Smooth muscle cell of the brain vasculature (primary cell): ENCODE results near the gene CIB2.

Experiments
- DNase-seq: peaks from one replicate; pipeline ENCODE4 v3.0.0-alpha.2; 2012; ENCODE audit warnings: low read depth, low spot score

Gene CIB2

GRCh38 chr15:78107471-78107870 is 23.8 kb downstream of the CIB2 start:
- DNase-seq, result no peak

- DNase-seq, result no peak
These were observed 25.6 kb downstream of the CIB2 start for GRCh38 chr15:78105476-78106241.

- DNase-seq, result no peak
These were observed 26.4 kb downstream of the CIB2 start for GRCh38 chr15:78104566-78105475.

GRCh38 chr15:78104119-78104479 is 27.1 kb downstream of the CIB2 start:
- DNase-seq, result no peak

- DNase-seq, result no peak
These were observed 27.7 kb downstream of the CIB2 start for GRCh38 chr15:78103406-78104118.

GRCh38 chr15:78102741-78103140 is 28.5 kb downstream of the CIB2 start:
- no peak for DNase-seq

GRCh38 chr15:78102211-78102610 is 29.0 kb downstream of the CIB2 start:
- DNase-seq, result no peak

GRCh38 chr15:78101423-78102105 is 29.7 kb downstream of the CIB2 start:
- DNase-seq, result no peak

GRCh38 chr15:78100886-78101285 is 30.4 kb downstream of the CIB2 start:
- DNase-seq, result no peak

- no peak for DNase-seq
These were observed 33.0 kb downstream of the CIB2 start for GRCh38 chr15:78098131-78098755.

GRCh38 chr15:78097667-78098066 is 33.6 kb downstream of the CIB2 start:
- no peak for DNase-seq

GRCh38 chr15:78093242-78094020 is 37.8 kb downstream of the CIB2 start:
- DNase-seq, result no peak

GRCh38 chr15:78092261-78093041 is 38.8 kb downstream of the CIB2 start, which contains the start of gene SH2D7:
Gene SH2D7 (plus strand): TSS chr15:78092561. CDS start chr15:78092585, 24 bp downstream.
- no peak for DNase-seq

GRCh38 chr15:78090422-78091063 is 40.7 kb downstream of the CIB2 start:
- DNase-seq, result no peak

GRCh38 chr15:78088773-78089080 is 42.5 kb downstream of the CIB2 start:
- no peak for DNase-seq

GRCh38 chr15:78087951-78088772 is 43.1 kb downstream of the CIB2 start:
- no peak for DNase-seq

GRCh38 chr15:78085928-78086327 is 45.3 kb downstream of the CIB2 start:
- DNase-seq, result no peak

- DNase-seq, result no peak
These were observed 46.8 kb downstream of the CIB2 start for GRCh38 chr15:78084449-78084750.
